Adrenal gland (tissue), 5 donors: ENCODE measurements around the gene CAPN13.

Experiments used
- POLR2A ChIP-seq, 2 donors: fragments of 450-650 bp; IDR thresholded peaks; one replicate each; pipeline ENCODE4 v1.6.1; 2017; ENCODE audit warnings: antibody characterized with exemption in 2 of 2, mild to moderate bottlenecking in 2 of 2, moderate library complexity in 1 of 2
- TF ChIP-seq, protein P1 (sequence below), 6 experiments: fragments of 450-650 bp in 4 of 6; fragments of 200-600 bp in 2 of 6; sonication (generic) in 1 of 6; IDR thresholded peaks; 1 replicate in 5 of 6; 2 replicates in 1 of 6; pipeline versions ENCODE4 v1.5.1 to v1.8.0; 2016 to 2021; ENCODE audit warnings: antibody characterized with exemption in 6 of 6, mild to moderate bottlenecking in 2 of 6, moderate library complexity in 1 of 6
- donor health status: DM: no; HTN: no; CAD: no.

DNA sequence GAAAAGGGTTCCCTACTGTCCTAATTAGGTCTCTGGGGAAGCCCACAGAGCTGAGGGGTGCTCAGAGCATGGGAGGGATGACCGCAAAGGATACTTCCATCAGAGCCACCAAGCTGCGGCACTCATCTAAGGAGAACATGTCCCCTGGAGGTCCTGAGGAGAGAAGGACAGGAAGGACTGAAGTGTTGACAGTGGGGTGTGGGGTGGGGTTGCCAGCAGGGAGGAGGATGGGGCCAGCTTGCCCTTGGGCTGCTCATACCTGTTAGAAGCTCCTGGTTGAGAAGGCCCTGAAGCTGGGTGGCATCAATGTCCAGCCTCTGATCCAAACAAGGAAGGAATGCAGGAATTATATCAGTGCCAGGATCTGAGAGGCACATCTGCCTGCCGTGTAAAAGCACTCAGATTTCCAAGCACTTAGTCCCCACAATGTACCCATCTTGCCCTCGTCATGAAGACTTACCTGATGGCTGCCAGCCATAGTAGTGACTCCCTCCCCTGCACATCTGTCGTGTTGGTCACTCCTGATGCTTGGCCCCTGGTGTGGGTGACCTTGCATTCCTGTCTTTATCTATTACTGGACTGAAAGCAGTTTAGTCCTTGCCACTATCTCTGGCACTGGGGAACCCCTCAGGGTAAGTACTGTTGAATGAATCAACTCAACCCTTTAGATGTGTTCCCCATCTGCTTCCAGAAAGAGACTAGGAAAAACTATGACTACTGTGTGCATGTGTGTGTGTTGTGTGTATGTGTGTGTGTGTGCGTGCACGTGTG lies 68.9 kb downstream of the CAPN13 start:
- no peak for TF ChIP-seq POLR2A (IDR thresholded peaks at IDR 0.05)
- TF ChIP-seq, protein P1, sequence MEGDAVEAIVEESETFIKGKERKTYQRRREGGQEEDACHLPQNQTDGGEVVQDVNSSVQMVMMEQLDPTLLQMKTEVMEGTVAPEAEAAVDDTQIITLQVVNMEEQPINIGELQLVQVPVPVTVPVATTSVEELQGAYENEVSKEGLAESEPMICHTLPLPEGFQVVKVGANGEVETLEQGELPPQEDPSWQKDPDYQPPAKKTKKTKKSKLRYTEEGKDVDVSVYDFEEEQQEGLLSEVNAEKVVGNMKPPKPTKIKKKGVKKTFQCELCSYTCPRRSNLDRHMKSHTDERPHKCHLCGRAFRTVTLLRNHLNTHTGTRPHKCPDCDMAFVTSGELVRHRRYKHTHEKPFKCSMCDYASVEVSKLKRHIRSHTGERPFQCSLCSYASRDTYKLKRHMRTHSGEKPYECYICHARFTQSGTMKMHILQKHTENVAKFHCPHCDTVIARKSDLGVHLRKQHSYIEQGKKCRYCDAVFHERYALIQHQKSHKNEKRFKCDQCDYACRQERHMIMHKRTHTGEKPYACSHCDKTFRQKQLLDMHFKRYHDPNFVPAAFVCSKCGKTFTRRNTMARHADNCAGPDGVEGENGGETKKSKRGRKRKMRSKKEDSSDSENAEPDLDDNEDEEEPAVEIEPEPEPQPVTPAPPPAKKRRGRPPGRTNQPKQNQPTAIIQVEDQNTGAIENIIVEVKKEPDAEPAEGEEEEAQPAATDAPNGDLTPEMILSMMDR (IDR thresholded peaks at IDR 0.05), result no peak
